HUES48 (cell line): ENCODE results near the gene COA1.

Experiments used
- H3K27ac ChIP-seq: one replicate; pipeline ENCODE4 v1.7.0; 2013; ENCODE audit warnings: low read depth, low read length, inconsistent platforms
- H3K27me3 ChIP-seq: 2 replicates; pipeline ENCODE4 v1.6.1; 2013; ENCODE audit warnings: mild to moderate bottlenecking, low read length; ENCODE audit not compliant: control insufficient read depth, insufficient read depth
- H3K36me3 ChIP-seq: 2 replicates; pipeline ENCODE4 v1.6.1; 2013; ENCODE audit warnings: low read length; ENCODE audit not compliant: control insufficient read depth, insufficient read depth
- H3K4me1 ChIP-seq: 2 replicates; pipeline ENCODE4 v1.6.1; 2013; ENCODE audit warnings: mild to moderate bottlenecking, low read length; ENCODE audit not compliant: control insufficient read depth, insufficient read depth
- H3K4me3 ChIP-seq: 2 replicates; pipeline ENCODE4 v1.5.1; 2013; ENCODE audit warnings: mild to moderate bottlenecking, low read depth, low read length
- H3K9ac ChIP-seq: 2 replicates; pipeline ENCODE4 v1.6.1; 2013; ENCODE audit warnings: mild to moderate bottlenecking, low read depth, low read length, moderate library complexity
- H3K9me3 ChIP-seq: 2 replicates; pipeline ENCODE4 v1.6.1; 2013; ENCODE audit warnings: low read length; ENCODE audit not compliant: control insufficient read depth, insufficient read depth

The COA1 gene

DNA sequence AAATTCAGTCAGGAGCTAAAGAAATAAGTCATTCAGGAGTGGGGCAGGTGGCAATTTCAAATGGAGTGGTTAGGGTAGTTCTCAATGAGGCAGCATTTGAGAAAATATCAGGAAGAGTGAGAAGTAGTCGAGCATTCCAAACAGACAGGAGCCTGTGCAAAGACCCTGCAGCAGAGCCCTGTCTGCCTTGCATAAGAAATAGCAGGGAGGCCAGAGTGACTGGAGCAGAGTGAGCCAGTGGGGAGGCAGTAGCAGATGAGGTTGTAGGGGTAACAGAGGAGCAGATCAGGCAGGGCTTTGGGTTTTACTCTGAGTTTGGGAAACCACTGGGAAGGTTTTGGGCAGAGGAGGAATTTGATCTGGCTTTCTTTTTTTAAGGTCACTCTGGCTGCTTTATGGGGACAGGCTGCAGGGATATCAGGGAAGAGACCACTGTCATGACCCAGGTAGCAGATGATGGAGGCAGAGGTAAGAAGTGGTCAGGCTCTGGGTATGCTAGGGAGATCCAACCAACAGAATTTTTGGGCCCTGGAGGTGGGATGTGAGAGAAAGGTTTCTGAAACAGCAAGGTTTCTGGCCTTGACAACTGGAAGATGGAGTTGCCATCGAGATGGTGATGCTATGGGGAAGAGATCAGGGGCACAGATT, 27.9 kb upstream of the COA1 start:
- Histone ChIP-seq H3K36me3 (no peaks in the 10 kb centered on the region), H3K9ac (no peak overlapping the region), H3K27me3 (peaks cover 28% of the 10 kb centered on the region), H3K9me3 (no peaks in the 10 kb centered on the region), H3K4me3 (no peak overlapping the region), H3K4me1 (peaks cover 19% of the 10 kb centered on the region), H3K27ac (no peak overlapping the region)

DNA sequence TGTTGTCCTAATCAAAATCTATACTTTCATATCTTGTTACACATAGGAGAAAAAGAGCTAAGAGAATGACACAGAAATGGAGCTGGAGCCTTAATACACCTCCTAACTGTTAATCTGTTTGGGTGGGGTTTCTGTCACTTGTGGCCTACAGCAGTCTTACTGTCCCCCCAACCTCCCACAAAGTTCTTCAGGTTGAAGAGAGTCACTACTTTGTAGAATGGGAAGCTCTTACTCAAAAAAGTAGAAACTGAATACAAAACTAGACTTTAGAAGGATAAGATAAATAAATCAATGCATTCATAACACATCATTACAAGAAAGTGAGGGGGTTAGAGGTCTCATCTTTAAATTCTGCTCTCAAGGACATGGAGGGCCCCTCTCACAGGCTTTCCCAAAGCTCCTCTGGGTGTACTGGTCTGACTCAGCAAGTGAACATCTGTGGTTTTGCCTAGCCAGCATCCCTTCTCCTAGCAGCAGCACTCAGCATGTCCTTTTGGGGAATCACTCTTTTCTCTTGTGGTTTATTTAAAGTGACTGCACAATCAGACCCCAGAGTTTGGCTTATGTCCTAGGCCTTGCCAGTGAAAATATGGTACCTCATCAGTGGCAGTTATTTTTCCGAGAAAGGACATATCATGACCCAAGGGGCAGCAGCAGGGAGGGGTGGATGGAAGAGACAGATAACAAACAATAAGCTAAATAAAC, 27.2 kb upstream of the COA1 start:
- Histone ChIP-seq H3K4me1 (peaks cover 19% of the 10 kb centered on the region), H3K27ac (no peak overlapping the region), H3K27me3 (peaks cover 28% of the 10 kb centered on the region), H3K36me3 (no peaks in the 10 kb centered on the region), H3K9me3 (no peaks in the 10 kb centered on the region), H3K9ac (no peak overlapping the region), H3K4me3 (no peak overlapping the region)

DNA sequence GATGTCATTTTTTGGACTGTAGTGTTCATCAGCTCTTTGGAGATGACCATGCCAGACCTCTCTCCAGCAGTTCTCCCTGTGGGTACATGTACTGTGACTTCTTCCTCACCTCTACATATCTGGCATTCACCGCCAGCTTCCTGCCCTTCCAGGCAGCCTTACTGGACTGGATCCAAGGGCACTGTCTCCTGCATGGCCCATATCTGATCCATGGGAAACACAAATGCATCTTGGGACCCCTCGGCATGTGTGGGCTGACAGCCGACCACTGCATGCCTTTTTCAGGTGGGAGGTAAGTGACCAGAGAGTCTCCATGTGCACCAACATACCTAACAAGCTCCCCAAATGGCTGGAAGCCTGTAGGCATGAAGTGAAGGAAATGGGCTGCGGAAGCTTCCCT, 25.3 kb upstream of the COA1 start:
- Histone ChIP-seq H3K27me3 (peaks cover 26% of the 10 kb centered on the region), H3K9me3 (no peaks in the 10 kb centered on the region), H3K36me3 (no peaks in the 10 kb centered on the region), H3K4me1 (peaks cover 12% of the 10 kb centered on the region), H3K4me3 (no peak overlapping the region), H3K27ac (no peak overlapping the region), H3K9ac (no peak overlapping the region)

DNA sequence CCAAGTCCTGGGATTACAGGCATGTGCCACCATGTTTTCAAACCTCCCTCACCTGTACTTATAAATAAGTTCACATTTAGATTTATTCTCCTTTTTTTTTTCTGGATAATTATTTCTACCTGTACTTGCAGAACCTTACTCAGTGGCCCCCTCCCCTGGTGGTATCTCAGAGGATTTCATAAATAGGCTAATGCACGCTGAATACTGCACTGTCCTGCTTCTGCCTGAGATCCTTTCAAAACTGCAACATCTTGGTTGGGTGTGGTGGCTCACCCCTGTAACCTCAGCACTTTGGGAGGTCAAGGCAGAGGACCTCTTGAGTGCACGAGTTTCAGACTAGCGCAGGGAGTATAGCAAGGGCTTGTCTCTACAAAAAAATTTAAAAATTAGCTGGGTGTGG, 24.5 kb upstream of the COA1 start:
- H3K9ac ChIP-seq, result no peak overlapping the region
- no peak overlapping the region for H3K27ac ChIP-seq
- H3K4me3 ChIP-seq, result no peak overlapping the region
- no peaks in the 10 kb centered on the region for H3K9me3 ChIP-seq
- H3K4me1 ChIP-seq, result peaks cover 6% of the 10 kb centered on the region
- peaks cover 18% of the 10 kb centered on the region for H3K27me3 ChIP-seq
- H3K36me3 ChIP-seq, result no peaks in the 10 kb centered on the region

DNA sequence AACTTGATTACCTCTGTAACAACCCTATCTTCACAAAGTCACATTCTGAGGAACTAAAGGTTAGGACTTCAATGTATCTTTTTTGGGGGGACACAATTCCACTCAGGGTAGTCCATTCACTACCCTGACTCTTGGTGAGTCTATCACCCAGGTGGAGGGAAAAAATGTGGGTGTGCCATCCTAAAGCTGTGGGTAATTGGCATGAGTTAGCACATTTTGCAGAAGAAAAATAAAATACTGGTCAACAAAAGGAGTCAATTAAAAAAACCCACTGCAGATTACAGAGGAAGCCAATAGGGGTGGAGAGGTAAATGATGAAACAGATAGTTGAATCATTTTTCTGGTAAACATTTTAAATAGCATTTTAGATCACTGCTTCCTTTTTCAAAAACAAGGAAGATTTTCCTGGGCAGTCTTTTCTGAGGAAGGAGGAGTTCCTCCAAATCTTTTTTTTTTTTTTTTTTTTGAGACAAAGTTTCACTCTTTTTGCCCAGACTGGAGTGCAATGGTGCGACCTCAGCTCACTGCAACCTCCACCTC, 24.0 kb upstream of the COA1 start:
- Histone ChIP-seq H3K4me1 (peaks cover 6% of the 10 kb centered on the region), H3K9ac (no peak overlapping the region), H3K27ac (no peak overlapping the region), H3K4me3 (no peak overlapping the region), H3K36me3 (no peaks in the 10 kb centered on the region), H3K27me3 (peaks cover 18% of the 10 kb centered on the region), H3K9me3 (no peaks in the 10 kb centered on the region)

DNA sequence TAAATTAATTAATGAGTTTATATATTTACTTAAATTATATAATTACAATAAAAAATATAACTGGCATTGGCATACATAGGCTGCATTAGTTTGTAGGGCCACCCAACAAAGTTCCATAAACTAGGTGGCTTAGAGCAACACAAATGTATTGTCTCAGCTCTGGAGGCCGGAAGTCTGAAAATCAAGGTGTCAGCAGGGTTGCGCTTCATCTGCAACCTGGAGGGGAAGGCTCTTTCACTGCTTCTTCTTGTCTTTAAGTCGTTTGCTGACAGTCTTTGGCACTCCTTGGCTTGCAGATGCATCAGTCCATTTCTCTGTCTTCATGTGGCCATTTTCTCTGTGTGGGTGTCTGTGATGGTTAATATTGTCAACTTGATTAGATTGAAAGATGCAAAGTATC, 23.1 kb upstream of the COA1 start:
- no peaks in the 10 kb centered on the region for H3K36me3 ChIP-seq
- H3K27me3 ChIP-seq, result peaks cover 12% of the 10 kb centered on the region
- no peaks in the 10 kb centered on the region for H3K4me1 ChIP-seq
- H3K9me3 ChIP-seq, result no peaks in the 10 kb centered on the region
- no peak overlapping the region for H3K9ac ChIP-seq
- no peak overlapping the region for H3K27ac ChIP-seq
- no peak overlapping the region for H3K4me3 ChIP-seq

DNA sequence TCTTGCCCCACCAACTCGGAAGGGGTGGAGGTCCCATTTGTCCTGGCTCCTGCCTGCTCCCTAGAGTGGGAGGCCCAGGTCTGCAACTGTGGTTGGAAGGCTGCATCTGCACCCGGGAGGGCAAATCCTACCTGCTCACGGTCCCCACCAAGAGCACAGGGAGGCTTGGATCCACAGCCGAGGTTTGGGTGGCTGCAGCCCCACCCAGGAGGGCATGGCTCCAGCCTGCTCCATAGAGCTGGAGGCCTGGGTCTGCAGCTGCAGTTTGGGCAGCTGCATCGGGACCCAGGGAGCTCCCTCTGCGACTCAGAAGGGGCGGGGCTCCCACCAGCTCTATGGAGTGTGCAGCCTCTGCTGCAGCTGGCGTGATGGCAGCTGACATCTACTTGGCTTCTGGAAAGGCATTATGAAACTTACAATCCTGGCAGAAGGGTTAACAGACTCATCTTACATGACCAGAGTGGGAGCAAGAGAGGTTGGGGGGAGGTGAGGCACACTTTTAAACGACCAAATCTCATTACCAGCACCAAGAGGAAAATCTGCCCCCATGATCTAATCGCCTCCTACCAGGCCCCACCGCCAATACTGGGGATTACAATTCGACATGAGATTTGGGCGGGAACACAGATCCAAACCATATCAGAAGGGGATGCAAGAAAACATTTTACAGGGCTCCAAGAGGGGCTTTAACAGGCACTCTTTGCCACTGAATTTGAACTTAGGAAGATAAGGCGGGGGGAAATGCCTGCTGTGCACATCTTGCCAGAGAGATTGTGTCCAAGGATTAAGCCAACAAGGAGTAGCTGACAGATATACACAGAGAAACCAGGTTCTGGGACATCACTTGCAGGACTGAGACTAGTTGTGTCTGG, 20.9 kb upstream of the COA1 start:
- no peak overlapping the region for H3K27ac ChIP-seq
- no peak overlapping the region for H3K9ac ChIP-seq
- H3K9me3 ChIP-seq, result no peaks in the 10 kb centered on the region
- H3K36me3 ChIP-seq, result no peaks in the 10 kb centered on the region
- H3K27me3 ChIP-seq, result no peaks in the 10 kb centered on the region
- no peak overlapping the region for H3K4me3 ChIP-seq
- no peaks in the 10 kb centered on the region for H3K4me1 ChIP-seq

DNA sequence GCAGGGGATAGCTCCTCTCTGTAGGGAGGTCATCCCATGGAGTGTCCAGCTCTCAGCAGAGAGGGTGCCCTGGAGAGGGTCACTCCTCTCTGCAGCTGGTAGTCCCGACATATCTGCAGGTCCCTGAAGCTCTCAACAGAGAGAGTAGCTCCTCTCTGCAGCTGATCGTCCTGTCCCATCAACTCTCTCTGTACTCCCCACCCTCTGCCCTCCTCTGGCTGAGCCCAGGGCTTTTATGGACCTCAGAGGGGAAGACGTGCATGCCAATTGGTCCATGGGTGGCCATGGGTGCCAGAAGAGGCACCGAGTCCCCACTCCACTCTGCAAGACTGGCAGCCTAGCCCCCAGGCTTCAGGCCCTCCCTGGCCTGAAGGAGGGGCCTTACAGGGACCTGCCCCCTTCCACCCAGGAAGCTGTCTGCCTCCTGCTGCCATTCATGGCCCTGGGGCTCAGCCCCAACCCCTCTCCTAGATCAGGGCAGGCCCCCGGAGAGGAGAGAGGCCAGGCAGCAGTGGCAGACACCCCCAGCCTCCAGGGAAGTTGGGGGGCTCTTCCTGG, 20.1 kb upstream of the COA1 start:
- Histone ChIP-seq H3K36me3 (no peaks in the 10 kb centered on the region), H3K4me1 (no peaks in the 10 kb centered on the region), H3K4me3 (no peak overlapping the region), H3K27me3 (no peaks in the 10 kb centered on the region), H3K27ac (no peak overlapping the region), H3K9ac (no peak overlapping the region), H3K9me3 (no peaks in the 10 kb centered on the region)

DNA sequence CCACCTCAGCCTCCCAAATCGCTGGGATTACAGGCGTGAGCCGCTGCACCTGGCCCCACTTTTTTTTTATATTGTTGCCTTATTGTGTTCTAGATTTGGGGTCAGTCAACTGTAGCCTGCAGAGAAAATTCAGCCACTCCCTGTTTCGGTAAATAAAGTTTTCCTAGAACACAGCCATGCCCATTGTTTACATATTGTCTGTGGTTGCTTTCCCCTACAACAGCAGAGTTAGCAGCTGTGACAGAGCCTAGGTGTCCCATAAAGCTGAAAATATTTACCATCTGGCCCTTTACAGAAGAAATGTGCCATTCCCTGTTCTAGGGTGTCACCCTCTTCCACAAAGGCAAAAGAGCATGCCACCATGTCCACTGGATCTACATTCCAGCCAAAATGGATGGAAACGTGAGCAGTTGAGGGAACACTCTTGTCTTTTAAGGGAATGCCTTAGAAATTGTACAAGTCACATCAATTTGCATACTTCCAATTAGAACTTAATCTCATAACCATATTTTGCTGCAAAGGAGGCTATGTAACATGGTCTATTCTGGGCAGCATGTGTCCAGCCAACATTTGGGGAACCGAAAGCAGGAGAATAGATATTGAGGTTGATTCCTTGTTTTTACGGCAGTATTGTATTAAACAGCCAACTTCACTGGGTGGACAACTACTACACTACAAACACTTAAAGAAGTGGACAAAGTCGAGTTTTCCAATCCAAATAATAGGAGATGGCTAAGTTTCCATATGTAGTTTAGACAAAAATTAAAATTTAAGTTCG, 18.2 kb upstream of the COA1 start:
- H3K9me3 ChIP-seq, result no peaks in the 10 kb centered on the region
- no peaks in the 10 kb centered on the region for H3K27me3 ChIP-seq
- H3K9ac ChIP-seq, result no peak overlapping the region
- H3K27ac ChIP-seq, result no peak overlapping the region
- H3K36me3 ChIP-seq, result no peaks in the 10 kb centered on the region
- H3K4me3 ChIP-seq, result no peak overlapping the region
- H3K4me1 ChIP-seq, result no peaks in the 10 kb centered on the region

DNA sequence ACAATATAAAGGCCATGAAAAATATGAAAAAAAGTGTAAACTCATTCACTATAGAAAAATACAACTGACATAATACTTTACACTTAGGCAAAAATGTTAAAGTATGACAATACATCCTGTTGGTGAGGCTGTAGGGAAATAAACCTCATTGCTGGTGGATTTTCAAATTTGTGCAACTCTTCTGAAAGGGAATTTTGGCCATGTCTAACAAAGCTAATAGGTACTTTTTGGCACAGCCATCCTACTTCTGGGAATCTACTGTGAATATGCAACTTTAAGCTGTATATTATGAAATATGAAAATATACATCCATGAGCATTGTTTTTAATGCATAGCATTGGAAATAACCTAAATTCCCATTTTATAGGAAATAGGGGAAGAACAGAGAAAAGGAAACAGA, 13.4 kb upstream of the COA1 start:
- no peaks in the 10 kb centered on the region for H3K9me3 ChIP-seq
- H3K9ac ChIP-seq, result no peak overlapping the region
- no peaks in the 10 kb centered on the region for H3K4me1 ChIP-seq
- H3K27ac ChIP-seq, result no peak overlapping the region
- H3K4me3 ChIP-seq, result no peak overlapping the region
- H3K36me3 ChIP-seq, result no peaks in the 10 kb centered on the region
- H3K27me3 ChIP-seq, result no peaks in the 10 kb centered on the region
